WTC11 (cell line): Measurements from ENCODE around the gene AKAP13. TPM values are rescaled to one million over a fixed set of nuclear protein-coding genes. Genes with fewer than 3 reads are reported as not detected.

ENCODE experiments used
- ATAC-seq: fragments of 200-7000 bp; cut with Tn5 transposase; 2 replicates; pipeline ENCODE4 v1.10.0; 2021; ENCODE audit warnings: mild to moderate bottlenecking, moderate library complexity
- CTCF ChIA-PET: fragments of 300-600 bp; sonication (Branson Sonifier 250); formaldehyde crosslinking; loops from one replicate; lab custom pipeline; 2021; ENCODE audit warnings: antibody characterized with exemption; lab: Charles Lee
- POLR2A ChIA-PET: fragments of 350-600 bp; sonication (Branson Sonifier 250); formaldehyde crosslinking; loops from one replicate; lab custom pipeline; 2021; ENCODE audit warnings: antibody characterized with exemption; lab: Charles Lee
- DNase-seq: peaks from one replicate; pipeline ENCODE4 v3.0.0; 2021; ENCODE audit warnings: low spot score
- H3K27ac Mint-ChIP-seq: 2 replicates; pipeline ENCODE4 v1.8.0; 2021; ENCODE audit warnings: mixed read lengths
- H3K27me3 Mint-ChIP-seq: 2 replicates; pipeline ENCODE4 v1.8.0; 2021; ENCODE audit warnings: low read depth, mild to moderate bottlenecking, moderate library complexity, mixed read lengths
- H3K36me3 Mint-ChIP-seq: 2 replicates; pipeline ENCODE4 v1.8.0; 2021; ENCODE audit warnings: mixed read lengths
- H3K4me1 Mint-ChIP-seq: 2 replicates; pipeline ENCODE4 v1.8.0; 2022; ENCODE audit warnings: mixed read lengths
- H3K4me3 Mint-ChIP-seq: 2 replicates; pipeline ENCODE4 v1.8.0; 2021; ENCODE audit warnings: mild to moderate bottlenecking, moderate library complexity, mixed read lengths
- H3K9me3 Mint-ChIP-seq: 2 replicates; pipeline ENCODE4 v1.8.0; 2021; ENCODE audit warnings: mixed read lengths
- ATF1 ChIP-seq: sonication (generic); formaldehyde crosslinking; IDR thresholded peaks from 2 replicates; pipeline ENCODE4 v1.8.1; 2023; ENCODE audit warnings: mild to moderate bottlenecking, moderate library complexity, missing genetic modification reagents
- ETV6 ChIP-seq: sonication (generic); formaldehyde crosslinking; IDR thresholded peaks from 2 replicates; pipeline ENCODE4 v1.8.1; 2022; ENCODE audit warnings: mild to moderate bottlenecking, missing genetic modification reagents
- FOXK1 ChIP-seq: sonication (generic); formaldehyde crosslinking; IDR thresholded peaks from 2 replicates; pipeline ENCODE4 v1.8.0; 2022; ENCODE audit warnings: mild to moderate bottlenecking, moderate library complexity, missing genetic modification reagents
- GRHL2 ChIP-seq: fragments of 250-450 bp; sonication (Bioruptor Pico); IDR thresholded peaks from 2 replicates; pipeline ENCODE4 v1.8.0; 2022; ENCODE audit warnings: mild to moderate bottlenecking, moderate library complexity; ENCODE audit not compliant: insufficient replicate concordance, severe bottlenecking
- IRF2 ChIP-seq: sonication (generic); formaldehyde crosslinking; IDR thresholded peaks from 2 replicates; pipeline ENCODE4 v1.8.0; 2022; ENCODE audit warnings: low read depth, missing genetic modification reagents, borderline replicate concordance
- KAT7 ChIP-seq: sonication (generic); formaldehyde crosslinking; IDR thresholded peaks from 2 replicates; pipeline ENCODE4 v1.8.1; 2023; ENCODE audit warnings: missing genetic modification reagents, mild to moderate bottlenecking, borderline replicate concordance
- NFATC4 ChIP-seq: fragments of 250-450 bp; sonication (Bioruptor Pico); IDR thresholded peaks from 2 replicates; pipeline ENCODE4 v1.9.0; 2021; ENCODE audit warnings: mild to moderate bottlenecking
- NFYB ChIP-seq: sonication (generic); formaldehyde crosslinking; conservative IDR thresholded peaks from 2 replicates; pipeline ENCODE4 v1.8.0; 2022; ENCODE audit warnings: low read depth, missing genetic modification reagents
- NR3C1 ChIP-seq: sonication (generic); formaldehyde crosslinking; conservative IDR thresholded peaks from 2 replicates; pipeline ENCODE4 v1.8.1; 2023; ENCODE audit warnings: low read depth, mild to moderate bottlenecking, missing genetic modification reagents
- RELA ChIP-seq: sonication (generic); formaldehyde crosslinking; IDR thresholded peaks from 2 replicates; pipeline ENCODE4 v1.8.1; 2022; ENCODE audit warnings: missing genetic modification reagents, mild to moderate bottlenecking, borderline replicate concordance
- TCF7 ChIP-seq: sonication (generic); formaldehyde crosslinking; IDR thresholded peaks from 2 replicates; pipeline ENCODE4 v1.8.0; 2022; ENCODE audit warnings: mild to moderate bottlenecking, low read depth, missing genetic modification reagents, moderate library complexity
- total RNA-seq: library from RNA; stranded (reverse); gene quantifications from 3 replicates; pipeline ENCODE4 v1.2.3, GENCODE V29; 2021
- TF ChIP-seq, protein P1 (sequence below): fragments of 250-450 bp; sonication (Bioruptor Pico); IDR thresholded peaks from 2 replicates; pipeline ENCODE4 v2.1.2; 2022; ENCODE audit warnings: mild to moderate bottlenecking, moderate library complexity
- TF ChIP-seq, protein P2 (sequence below): sonication (generic); formaldehyde crosslinking; conservative IDR thresholded peaks from 2 replicates; pipeline ENCODE4 v1.8.1; 2023; ENCODE audit warnings: mild to moderate bottlenecking, low read depth, missing genetic modification reagents, moderate library complexity
- TF ChIP-seq, protein P3 (sequence below): fragments of 250-450 bp; sonication (Bioruptor Pico); IDR thresholded peaks from 2 replicates; pipeline ENCODE4 v1.9.0; 2021; ENCODE audit warnings: mild to moderate bottlenecking
- TF ChIP-seq, protein P4 (sequence below): sonication (generic); formaldehyde crosslinking; IDR thresholded peaks from 2 replicates; pipeline ENCODE4 v1.8.0; 2022; ENCODE audit warnings: missing genetic modification reagents

AKAP13 gene
- total RNA-seq, 1 experiment from 2014 or later, result 50.3 TPM

DNA sequence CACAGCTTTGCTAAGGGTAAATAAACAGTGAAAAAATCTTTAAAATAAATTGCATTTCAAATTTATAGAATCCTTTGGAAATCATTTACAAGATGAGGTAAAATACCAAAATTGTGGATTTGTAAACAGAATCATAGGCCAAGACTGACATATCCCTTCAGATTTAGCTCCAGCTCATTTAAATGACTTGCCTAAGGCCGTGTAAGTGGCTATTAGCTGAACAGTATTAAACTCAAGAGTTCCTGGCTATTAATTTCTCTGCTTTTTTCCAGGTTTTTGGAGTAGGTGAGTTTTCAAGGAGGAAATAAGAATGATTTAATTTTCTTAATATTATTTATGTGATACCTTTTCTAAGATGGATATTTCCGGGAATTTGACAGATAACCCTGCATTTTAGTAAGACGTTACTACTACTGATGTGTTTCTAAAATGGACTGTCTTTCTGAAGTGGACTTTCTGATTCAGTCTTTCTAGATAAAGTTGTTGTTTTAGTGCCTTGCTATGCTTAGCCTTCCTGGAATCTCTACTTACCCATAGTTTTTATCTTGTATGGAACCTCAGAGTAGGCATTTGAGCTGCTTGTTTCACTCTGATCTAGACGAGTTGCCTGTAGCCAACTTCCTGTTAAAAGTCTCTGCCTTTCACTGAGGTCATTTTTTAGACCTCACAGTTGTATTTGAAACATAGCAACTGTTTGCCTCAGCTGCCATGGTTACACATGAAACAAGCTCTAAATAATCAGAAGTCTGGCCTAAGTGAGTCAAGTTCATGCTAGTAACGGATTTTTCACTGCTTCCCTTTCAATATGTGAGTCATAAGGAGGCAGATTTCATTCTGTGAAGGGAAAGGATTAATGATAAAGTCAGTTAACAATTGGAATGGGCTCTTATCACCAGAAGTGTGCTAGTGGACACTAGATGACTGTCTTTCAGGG is 287.4 kb downstream of the AKAP13 start:
- CTCF ChIA-PET, result interaction anchor here (0.6 to 0.7 kb wide), 2 partner anchors 172 to 1080 kb away, joined by 3 read pairs; no protein-coding TSS in a partner anchor

DNA sequence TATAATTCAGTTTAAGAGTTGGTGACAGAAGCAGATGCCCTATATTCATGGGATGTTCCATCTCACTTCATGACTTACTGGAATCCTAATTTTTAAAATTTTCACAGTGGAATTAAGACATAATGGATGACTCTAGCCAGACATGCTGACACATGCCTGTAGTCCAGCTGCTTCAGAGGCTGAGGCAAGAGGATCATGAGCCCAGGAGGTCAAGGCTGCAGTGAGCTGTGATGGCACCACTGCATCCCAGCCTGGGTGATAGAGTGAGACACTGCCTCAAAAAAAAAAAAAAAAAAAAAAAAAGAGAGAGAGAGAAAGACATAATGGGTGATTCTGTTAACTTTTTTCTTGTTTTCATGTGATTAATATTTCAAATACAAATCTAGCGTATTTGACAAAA is 290.8 kb downstream of the AKAP13 start:
- H3K27ac Mint-ChIP-seq, result no peak overlapping the region
- POLR2A ChIA-PET, result no interaction called here
- ATAC-seq, result no peak
- no peaks in the 10 kb centered on the region for H3K4me1 Mint-ChIP-seq
- no peak overlapping the region for H3K4me3 Mint-ChIP-seq
- TF ChIP-seq NFATC4 (CRISPR knock-in tag) (no peak), ETV6 (CRISPR knock-in tag) (no peak), FOXK1 (CRISPR knock-in tag) (no peak), NR3C1 (CRISPR knock-in tag) (no peak), RELA (CRISPR knock-in tag) (no peak), IRF2 (CRISPR knock-in tag) (no peak), TCF7 (CRISPR knock-in tag) (no peak), KAT7 (CRISPR knock-in tag) (no peak), GRHL2 (CRISPR knock-in tag) (no peak), ATF1 (CRISPR knock-in tag) (no peak)
- TF ChIP-seq, protein P1, sequence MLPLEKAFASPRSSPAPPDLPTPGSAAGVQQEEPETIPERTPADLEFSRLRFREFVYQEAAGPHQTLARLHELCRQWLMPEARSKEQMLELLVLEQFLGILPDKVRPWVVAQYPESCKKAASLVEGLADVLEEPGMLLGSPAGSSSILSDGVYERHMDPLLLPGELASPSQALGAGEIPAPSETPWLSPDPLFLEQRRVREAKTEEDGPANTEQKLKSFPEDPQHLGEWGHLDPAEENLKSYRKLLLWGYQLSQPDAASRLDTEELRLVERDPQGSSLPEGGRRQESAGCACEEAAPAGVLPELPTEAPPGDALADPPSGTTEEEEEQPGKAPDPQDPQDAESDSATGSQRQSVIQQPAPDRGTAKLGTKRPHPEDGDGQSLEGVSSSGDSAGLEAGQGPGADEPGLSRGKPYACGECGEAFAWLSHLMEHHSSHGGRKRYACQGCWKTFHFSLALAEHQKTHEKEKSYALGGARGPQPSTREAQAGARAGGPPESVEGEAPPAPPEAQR, result no peak
- TF ChIP-seq, protein P2, sequence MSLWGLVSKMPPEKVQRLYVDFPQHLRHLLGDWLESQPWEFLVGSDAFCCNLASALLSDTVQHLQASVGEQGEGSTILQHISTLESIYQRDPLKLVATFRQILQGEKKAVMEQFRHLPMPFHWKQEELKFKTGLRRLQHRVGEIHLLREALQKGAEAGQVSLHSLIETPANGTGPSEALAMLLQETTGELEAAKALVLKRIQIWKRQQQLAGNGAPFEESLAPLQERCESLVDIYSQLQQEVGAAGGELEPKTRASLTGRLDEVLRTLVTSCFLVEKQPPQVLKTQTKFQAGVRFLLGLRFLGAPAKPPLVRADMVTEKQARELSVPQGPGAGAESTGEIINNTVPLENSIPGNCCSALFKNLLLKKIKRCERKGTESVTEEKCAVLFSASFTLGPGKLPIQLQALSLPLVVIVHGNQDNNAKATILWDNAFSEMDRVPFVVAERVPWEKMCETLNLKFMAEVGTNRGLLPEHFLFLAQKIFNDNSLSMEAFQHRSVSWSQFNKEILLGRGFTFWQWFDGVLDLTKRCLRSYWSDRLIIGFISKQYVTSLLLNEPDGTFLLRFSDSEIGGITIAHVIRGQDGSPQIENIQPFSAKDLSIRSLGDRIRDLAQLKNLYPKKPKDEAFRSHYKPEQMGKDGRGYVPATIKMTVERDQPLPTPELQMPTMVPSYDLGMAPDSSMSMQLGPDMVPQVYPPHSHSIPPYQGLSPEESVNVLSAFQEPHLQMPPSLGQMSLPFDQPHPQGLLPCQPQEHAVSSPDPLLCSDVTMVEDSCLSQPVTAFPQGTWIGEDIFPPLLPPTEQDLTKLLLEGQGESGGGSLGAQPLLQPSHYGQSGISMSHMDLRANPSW (CRISPR knock-in tag), result no peak
- TF ChIP-seq, protein P3, sequence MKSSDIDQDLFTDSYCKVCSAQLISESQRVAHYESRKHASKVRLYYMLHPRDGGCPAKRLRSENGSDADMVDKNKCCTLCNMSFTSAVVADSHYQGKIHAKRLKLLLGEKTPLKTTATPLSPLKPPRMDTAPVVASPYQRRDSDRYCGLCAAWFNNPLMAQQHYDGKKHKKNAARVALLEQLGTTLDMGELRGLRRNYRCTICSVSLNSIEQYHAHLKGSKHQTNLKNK (CRISPR knock-in tag), result no peak
- CTCF ChIA-PET, result no interaction called here
- H3K27me3 Mint-ChIP-seq, result no peaks in the 10 kb centered on the region
- DNase-seq, result no peak
- no peaks in the 10 kb centered on the region for H3K9me3 Mint-ChIP-seq
- H3K36me3 Mint-ChIP-seq, result peaks cover 21% of the 10 kb centered on the region

More for the DNA sequence above, 287.4 kb downstream of the AKAP13 start:
- POLR2A ChIA-PET, result no interaction called here
- no peak for TF ChIP-seq NFYB (CRISPR knock-in tag)
- TF ChIP-seq, protein P4, sequence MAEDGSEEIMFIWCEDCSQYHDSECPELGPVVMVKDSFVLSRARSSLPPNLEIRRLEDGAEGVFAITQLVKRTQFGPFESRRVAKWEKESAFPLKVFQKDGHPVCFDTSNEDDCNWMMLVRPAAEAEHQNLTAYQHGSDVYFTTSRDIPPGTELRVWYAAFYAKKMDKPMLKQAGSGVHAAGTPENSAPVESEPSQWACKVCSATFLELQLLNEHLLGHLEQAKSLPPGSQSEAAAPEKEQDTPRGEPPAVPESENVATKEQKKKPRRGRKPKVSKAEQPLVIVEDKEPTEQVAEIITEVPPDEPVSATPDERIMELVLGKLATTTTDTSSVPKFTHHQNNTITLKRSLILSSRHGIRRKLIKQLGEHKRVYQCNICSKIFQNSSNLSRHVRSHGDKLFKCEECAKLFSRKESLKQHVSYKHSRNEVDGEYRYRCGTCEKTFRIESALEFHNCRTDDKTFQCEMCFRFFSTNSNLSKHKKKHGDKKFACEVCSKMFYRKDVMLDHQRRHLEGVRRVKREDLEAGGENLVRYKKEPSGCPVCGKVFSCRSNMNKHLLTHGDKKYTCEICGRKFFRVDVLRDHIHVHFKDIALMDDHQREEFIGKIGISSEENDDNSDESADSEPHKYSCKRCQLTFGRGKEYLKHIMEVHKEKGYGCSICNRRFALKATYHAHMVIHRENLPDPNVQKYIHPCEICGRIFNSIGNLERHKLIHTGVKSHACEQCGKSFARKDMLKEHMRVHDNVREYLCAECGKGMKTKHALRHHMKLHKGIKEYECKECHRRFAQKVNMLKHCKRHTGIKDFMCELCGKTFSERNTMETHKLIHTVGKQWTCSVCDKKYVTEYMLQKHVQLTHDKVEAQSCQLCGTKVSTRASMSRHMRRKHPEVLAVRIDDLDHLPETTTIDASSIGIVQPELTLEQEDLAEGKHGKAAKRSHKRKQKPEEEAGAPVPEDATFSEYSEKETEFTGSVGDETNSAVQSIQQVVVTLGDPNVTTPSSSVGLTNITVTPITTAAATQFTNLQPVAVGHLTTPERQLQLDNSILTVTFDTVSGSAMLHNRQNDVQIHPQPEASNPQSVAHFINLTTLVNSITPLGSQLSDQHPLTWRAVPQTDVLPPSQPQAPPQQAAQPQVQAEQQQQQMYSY (CRISPR knock-in tag), result no peak
- H3K27me3 Mint-ChIP-seq, result no peaks in the 10 kb centered on the region
- H3K36me3 Mint-ChIP-seq, result peaks cover 41% of the 10 kb centered on the region
- H3K9me3 Mint-ChIP-seq, result no peaks in the 10 kb centered on the region
- H3K4me3 Mint-ChIP-seq, result no peak overlapping the region
- DNase-seq, result no peak
- 0 out of 2 replicates have a peak overlapping the region, but pooled peaks have one; percentile 66 for H3K27ac Mint-ChIP-seq
- no peaks in the 10 kb centered on the region for H3K4me1 Mint-ChIP-seq
- no peak for ATAC-seq
